HL-60 (cell line): ENCODE measurements around the gene PSMB11.

Experiments used
- DNase-seq, 2 experiments: peaks; one replicate each; pipeline ENCODE4 v3.0.0-alpha.2; 2010 to 2020; ENCODE audit warnings: low read depth in 1 of 2, low spot score in 1 of 2
- H3K27ac ChIP-seq: fragments of 250-450 bp; sonication (Bioruptor Pico); replicated peaks from 2 replicates; pipeline ENCODE4 v1.5.1; 2020; ENCODE audit warnings: mild to moderate bottlenecking, moderate library complexity
- H3K27me3 ChIP-seq: fragments of 250-450 bp; sonication (Bioruptor Pico); 2 replicates; pipeline ENCODE4 v1.5.1; 2021; ENCODE audit warnings: mild to moderate bottlenecking, moderate library complexity; ENCODE audit not compliant: insufficient read depth, poor library complexity, severe bottlenecking
- H3K4me3 ChIP-seq: replicated peaks from 2 replicates; pipeline ENCODE4 v1.5.1; 2011; ENCODE audit warnings: mild to moderate bottlenecking, control low read depth, low read length; ENCODE audit not compliant: insufficient read depth
- CTCF ChIP-seq: IDR thresholded peaks from one replicate; pipeline ENCODE4 v1.5.1; 2011; ENCODE audit warnings: low read length, control low read depth, inconsistent platforms; ENCODE audit not compliant: insufficient read depth
- GABPA ChIP-seq: IDR thresholded peaks from 2 replicates; pipeline ENCODE4 v1.6.1; 2012; ENCODE audit warnings: low read depth
- POLR2AphosphoS5 ChIP-seq: IDR thresholded peaks from 2 replicates; pipeline ENCODE4 v1.6.1; 2012; ENCODE audit warnings: low read depth
- SPI1 ChIP-seq: IDR thresholded peaks from 2 replicates; pipeline ENCODE4 v1.6.1; 2012; ENCODE audit warnings: low read depth, mild to moderate bottlenecking, borderline replicate concordance
- TF ChIP-seq, protein P1 (sequence below): IDR thresholded peaks from 2 replicates; pipeline ENCODE4 v1.6.1; 2012; ENCODE audit warnings: low read depth; ENCODE audit not compliant: insufficient replicate concordance

Gene PSMB11

DNA sequence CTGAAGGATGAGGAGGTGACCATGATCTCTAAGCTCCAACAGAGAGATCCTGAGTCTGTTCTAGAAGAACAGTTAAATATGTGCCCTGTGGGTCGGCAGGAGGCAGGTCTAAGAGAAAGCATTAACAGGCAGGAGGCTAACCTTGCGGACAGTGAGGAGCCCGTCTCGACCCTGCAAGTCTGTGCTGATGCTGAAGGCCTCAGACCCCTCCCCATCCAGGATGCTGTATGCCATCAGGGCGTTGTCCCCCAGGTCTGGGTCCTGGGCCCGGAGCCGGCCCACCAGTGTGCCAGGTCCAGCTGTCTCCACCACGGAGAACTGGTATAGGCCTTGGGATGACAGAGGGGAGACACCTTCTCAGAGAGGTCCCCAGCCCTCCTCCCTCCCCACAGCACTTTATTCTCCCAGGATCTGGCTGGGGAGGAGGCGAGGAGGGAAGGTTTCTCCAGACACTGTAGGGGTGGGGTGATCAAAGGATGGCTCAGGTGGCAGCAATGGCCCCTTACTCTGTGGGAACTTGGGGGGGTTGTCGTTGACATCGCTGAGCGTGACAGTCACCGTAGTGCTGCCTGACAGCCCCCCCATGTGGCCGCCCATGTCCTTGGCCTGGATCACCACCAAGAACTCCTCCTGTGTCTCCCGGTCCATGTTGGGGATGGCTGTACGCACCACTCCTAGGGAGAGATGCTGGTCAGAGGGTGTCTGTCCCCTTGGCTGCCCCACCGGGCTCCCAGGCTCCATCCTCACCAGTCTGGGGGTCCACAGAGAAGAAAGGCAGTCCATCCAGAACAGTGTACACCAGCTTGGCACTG, 12.2 kb downstream of the PSMB11 start:
- Histone ChIP-seq H3K4me3 (no peak overlapping the region), H3K27me3 (no peaks in the 10 kb centered on the region), H3K27ac (no peak overlapping the region)
- TF ChIP-seq GABPA: no peak
- TF ChIP-seq CTCF: peak; percentile 6
- no peak for DNase-seq

DNA sequence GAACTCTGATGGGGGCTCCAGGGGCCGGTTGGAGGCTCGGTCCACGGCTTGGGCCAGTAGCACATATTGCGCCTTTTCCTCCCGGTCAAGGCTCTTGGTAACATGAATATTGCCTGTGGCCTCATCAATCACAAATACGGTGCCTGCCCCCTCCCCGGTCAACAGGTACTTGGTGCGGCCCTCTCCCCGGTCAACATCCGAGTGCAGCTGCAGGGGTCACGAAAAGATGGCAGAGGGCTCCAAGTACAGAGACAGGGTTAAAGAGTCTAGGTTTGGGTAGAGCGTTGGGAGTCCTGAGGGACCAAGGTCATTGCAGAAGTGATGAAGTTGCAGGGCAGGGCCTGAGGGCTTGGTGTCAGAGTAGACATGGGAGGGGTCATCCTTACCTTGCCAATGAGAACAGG, 13.1 kb downstream of the PSMB11 start:
- no peak for DNase-seq
- Histone ChIP-seq H3K27me3 (no peaks in the 10 kb centered on the region), H3K27ac (no peak overlapping the region), H3K4me3 (no peak overlapping the region)
- TF ChIP-seq CTCF: no peak
- TF ChIP-seq, protein P1, sequence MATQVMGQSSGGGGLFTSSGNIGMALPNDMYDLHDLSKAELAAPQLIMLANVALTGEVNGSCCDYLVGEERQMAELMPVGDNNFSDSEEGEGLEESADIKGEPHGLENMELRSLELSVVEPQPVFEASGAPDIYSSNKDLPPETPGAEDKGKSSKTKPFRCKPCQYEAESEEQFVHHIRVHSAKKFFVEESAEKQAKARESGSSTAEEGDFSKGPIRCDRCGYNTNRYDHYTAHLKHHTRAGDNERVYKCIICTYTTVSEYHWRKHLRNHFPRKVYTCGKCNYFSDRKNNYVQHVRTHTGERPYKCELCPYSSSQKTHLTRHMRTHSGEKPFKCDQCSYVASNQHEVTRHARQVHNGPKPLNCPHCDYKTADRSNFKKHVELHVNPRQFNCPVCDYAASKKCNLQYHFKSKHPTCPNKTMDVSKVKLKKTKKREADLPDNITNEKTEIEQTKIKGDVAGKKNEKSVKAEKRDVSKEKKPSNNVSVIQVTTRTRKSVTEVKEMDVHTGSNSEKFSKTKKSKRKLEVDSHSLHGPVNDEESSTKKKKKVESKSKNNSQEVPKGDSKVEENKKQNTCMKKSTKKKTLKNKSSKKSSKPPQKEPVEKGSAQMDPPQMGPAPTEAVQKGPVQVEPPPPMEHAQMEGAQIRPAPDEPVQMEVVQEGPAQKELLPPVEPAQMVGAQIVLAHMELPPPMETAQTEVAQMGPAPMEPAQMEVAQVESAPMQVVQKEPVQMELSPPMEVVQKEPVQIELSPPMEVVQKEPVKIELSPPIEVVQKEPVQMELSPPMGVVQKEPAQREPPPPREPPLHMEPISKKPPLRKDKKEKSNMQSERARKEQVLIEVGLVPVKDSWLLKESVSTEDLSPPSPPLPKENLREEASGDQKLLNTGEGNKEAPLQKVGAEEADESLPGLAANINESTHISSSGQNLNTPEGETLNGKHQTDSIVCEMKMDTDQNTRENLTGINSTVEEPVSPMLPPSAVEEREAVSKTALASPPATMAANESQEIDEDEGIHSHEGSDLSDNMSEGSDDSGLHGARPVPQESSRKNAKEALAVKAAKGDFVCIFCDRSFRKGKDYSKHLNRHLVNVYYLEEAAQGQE: no peak
- no peak for TF ChIP-seq POLR2AphosphoS5
- no peak for TF ChIP-seq GABPA
- TF ChIP-seq SPI1: no peak

GRCh38 chr14:23055621-23056144, 13.7 kb downstream of the PSMB11 start:
- H3K27me3 ChIP-seq: no peaks in the 10 kb centered on the region
- no peak overlapping the region for H3K27ac ChIP-seq
- no peak for DNase-seq
- no peak overlapping the region for H3K4me3 ChIP-seq
- TF ChIP-seq CTCF (no peak), SPI1 (no peak), GABPA (no peak), POLR2AphosphoS5 (no peak)
- TF ChIP-seq, protein P1: no peak
